IPS-18a (cell line): ENCODE data around the gene C2CD2.
"Not testable (repeated sequence)": the region's sequence is repeated elsewhere in the genome, so short reads cannot be mapped to it uniquely, and the experiment has no call there.

Source experiments
- H3K27ac ChIP-seq: one replicate; pipeline ENCODE4 v1.5.1; 2013; ENCODE audit warnings: low read length
- H3K27me3 ChIP-seq: one replicate; pipeline ENCODE4 v1.6.1; 2013; ENCODE audit warnings: mild to moderate bottlenecking, low read length; ENCODE audit not compliant: control insufficient read depth, insufficient read depth
- H3K36me3 ChIP-seq: one replicate; pipeline ENCODE4 v1.6.1; 2013; ENCODE audit warnings: low read depth, low read length; ENCODE audit not compliant: control insufficient read depth
- H3K4me1 ChIP-seq: one replicate; pipeline ENCODE4 v1.6.1; 2013; ENCODE audit warnings: low read depth, low read length; ENCODE audit not compliant: control insufficient read depth
- H3K4me3 ChIP-seq: one replicate; pipeline ENCODE4 v1.5.1; 2013; ENCODE audit warnings: low read length
- H3K9ac ChIP-seq: one replicate; pipeline ENCODE4 v1.6.1; 2013; ENCODE audit warnings: mild to moderate bottlenecking, low read length, moderate library complexity
- H3K9me3 ChIP-seq: one replicate; pipeline ENCODE4 v1.6.1; 2013; ENCODE audit warnings: low read depth, low read length; ENCODE audit not compliant: control insufficient read depth

C2CD2 gene

GRCh38 chr21:41965045-41965444, 11.2 kb upstream of the C2CD2 start:
- H3K9ac ChIP-seq = no peak overlapping the region
- no peak overlapping the region for H3K4me3 ChIP-seq
- no peaks in the 10 kb centered on the region for H3K27me3 ChIP-seq
- H3K4me1 ChIP-seq = no peaks in the 10 kb centered on the region
- no peaks in the 10 kb centered on the region for H3K9me3 ChIP-seq
- H3K27ac ChIP-seq = no peak overlapping the region
- no peaks in the 10 kb centered on the region for H3K36me3 ChIP-seq

DNA sequence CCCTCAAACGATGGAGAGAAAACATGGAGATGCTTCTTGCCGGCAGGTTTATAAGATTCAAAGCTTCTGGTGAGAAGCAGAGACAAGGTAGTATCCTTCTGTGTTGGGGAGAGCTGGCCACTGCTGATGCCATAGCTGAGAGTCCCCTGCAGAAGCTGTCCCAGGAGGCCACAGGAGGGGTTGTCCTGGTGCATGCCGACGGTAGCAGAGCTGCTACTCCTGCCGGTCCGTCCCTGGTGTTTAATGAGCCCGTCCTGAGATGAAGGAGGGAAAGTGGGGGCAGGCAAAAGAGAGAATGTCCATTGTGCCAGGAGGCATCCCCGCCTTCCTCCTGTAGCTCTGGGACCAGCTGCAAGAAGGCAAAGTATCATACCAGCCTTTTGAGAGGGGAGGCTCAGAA, 10.4 kb upstream of the C2CD2 start:
- no peaks in the 10 kb centered on the region for H3K9me3 ChIP-seq
- H3K27ac ChIP-seq = no peak overlapping the region
- H3K27me3 ChIP-seq = no peaks in the 10 kb centered on the region
- no peak overlapping the region for H3K4me3 ChIP-seq
- H3K9ac ChIP-seq = no peak overlapping the region
- H3K4me1 ChIP-seq = no peaks in the 10 kb centered on the region
- H3K36me3 ChIP-seq = no peaks in the 10 kb centered on the region

GRCh38 chr21:41962425-41962966, 8.7 kb upstream of the C2CD2 start:
- H3K9ac ChIP-seq = no peak overlapping the region
- no peaks in the 10 kb centered on the region for H3K9me3 ChIP-seq
- H3K4me1 ChIP-seq = no peaks in the 10 kb centered on the region
- H3K4me3 ChIP-seq = no peak overlapping the region
- H3K36me3 ChIP-seq = no peaks in the 10 kb centered on the region
- no peaks in the 10 kb centered on the region for H3K27me3 ChIP-seq
- no peak overlapping the region for H3K27ac ChIP-seq

- Histone ChIP-seq H3K36me3 (no peaks in the 10 kb centered on the region), H3K9me3 (no peaks in the 10 kb centered on the region), H3K4me1 (no peaks in the 10 kb centered on the region), H3K4me3 (no peak overlapping the region), H3K27ac (no peak overlapping the region), H3K27me3 (no peaks in the 10 kb centered on the region), H3K9ac (no peak overlapping the region)
These were observed 7.9 kb upstream of the C2CD2 start for GRCh38 chr21:41961753-41962152.

DNA sequence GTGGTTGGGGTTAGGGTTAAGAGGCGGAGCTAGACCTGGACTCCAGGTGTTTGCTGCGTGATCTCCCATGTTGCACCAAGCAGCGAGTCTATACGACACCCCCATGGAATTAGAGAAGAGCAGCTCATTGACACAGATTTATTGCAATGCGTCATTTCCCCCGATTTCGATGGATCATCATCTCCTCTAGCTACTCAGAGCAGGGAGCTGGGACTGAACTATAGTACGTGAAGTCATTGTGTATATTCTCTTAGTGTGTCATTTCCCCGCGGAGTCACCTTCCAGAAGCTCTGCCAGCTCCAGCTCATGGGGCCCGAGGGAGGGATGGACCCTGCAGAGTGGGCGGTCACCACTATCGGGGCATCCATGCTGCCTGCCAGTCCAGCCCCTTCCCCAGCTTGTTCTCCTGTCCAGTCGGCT, 7.5 kb upstream of the C2CD2 start:
- no peaks in the 10 kb centered on the region for H3K4me1 ChIP-seq
- H3K4me3 ChIP-seq = no peak overlapping the region
- no peak overlapping the region for H3K9ac ChIP-seq
- no peak overlapping the region for H3K27ac ChIP-seq
- H3K36me3 ChIP-seq = no peaks in the 10 kb centered on the region
- no peaks in the 10 kb centered on the region for H3K9me3 ChIP-seq
- no peaks in the 10 kb centered on the region for H3K27me3 ChIP-seq

- Histone ChIP-seq H3K4me1 (no peaks in the 10 kb centered on the region), H3K36me3 (no peaks in the 10 kb centered on the region), H3K9me3 (no peaks in the 10 kb centered on the region), H3K4me3 (no peak overlapping the region), H3K27ac (no peak overlapping the region), H3K9ac (no peak overlapping the region), H3K27me3 (no peaks in the 10 kb centered on the region)
These were observed 6.6 kb upstream of the C2CD2 start for GRCh38 chr21:41960386-41960785.

- H3K9ac ChIP-seq, H3K27me3 ChIP-seq, H3K9me3 ChIP-seq, H3K4me1 ChIP-seq, H3K36me3 ChIP-seq, H3K27ac ChIP-seq, H3K4me3 ChIP-seq: not testable (repeated sequence)
These were observed 5.9 kb upstream of the C2CD2 start for GRCh38 chr21:41959697-41960096.

- no peak overlapping the region for H3K4me3 ChIP-seq
These were observed 5.2 kb upstream of the C2CD2 start for GRCh38 chr21:41958886-41959563.

GRCh38 chr21:41957991-41958766, 4.4 kb upstream of the C2CD2 start:
- Histone ChIP-seq H3K9ac (no peak overlapping the region), H3K4me3 (no peak overlapping the region), H3K4me1 (no peaks in the 10 kb centered on the region), H3K27ac (no peak overlapping the region), H3K9me3 (no peaks in the 10 kb centered on the region), H3K27me3 (peaks cover under 1% of the 10 kb centered on the region), H3K36me3 (no peaks in the 10 kb centered on the region)

More at GRCh38 chr21:41958886-41959563, 5.2 kb upstream of the C2CD2 start:
- no peaks in the 10 kb centered on the region for H3K9me3 ChIP-seq
- no peak overlapping the region for H3K9ac ChIP-seq
- H3K27ac ChIP-seq = no peak overlapping the region
- no peaks in the 10 kb centered on the region for H3K36me3 ChIP-seq
- no peaks in the 10 kb centered on the region for H3K4me1 ChIP-seq
- H3K27me3 ChIP-seq = no peaks in the 10 kb centered on the region

DNA sequence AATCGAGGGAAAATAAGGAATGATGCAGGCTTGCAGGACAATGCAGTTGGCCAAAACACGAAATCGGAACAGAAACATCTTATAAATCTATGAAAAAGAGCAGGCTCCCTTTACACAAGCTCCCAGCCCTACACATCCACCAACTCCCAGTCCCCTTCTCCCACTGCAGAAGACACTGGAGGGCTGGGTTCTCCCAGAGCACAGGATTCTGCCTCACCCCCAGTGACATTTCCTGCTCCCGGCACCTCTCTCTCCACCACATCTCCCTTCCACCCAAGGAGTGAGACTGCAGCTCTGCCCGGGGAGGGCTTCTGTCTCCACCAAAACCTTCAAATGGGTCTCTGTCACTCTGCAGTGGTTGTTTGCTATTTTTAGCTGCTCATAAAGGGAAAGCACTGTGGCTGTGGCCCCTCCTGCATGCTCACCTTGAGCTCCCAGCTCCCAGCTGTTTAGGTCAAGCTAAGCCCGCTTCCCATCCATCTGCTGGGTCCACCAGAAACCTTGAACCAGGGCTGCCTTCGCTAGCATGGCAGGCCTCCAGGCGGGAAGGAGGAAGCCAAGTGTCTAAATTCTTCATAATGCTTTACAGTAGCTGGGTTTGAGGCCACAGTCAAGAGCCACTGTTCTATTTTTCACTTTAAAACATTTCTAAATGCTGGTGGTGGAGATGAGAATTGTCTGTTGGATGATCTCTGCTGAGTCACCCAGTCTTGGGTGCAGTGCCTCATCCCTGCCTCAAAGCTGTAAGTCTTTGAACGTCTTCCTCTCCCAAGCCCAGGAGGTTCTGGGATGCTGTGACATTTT, 3.3 kb upstream of the C2CD2 start:
- Histone ChIP-seq H3K4me3 (no peak overlapping the region), H3K9me3 (no peaks in the 10 kb centered on the region), H3K36me3 (no peaks in the 10 kb centered on the region), H3K4me1 (peaks cover 6% of the 10 kb centered on the region), H3K9ac (no peak overlapping the region), H3K27me3 (peaks cover 11% of the 10 kb centered on the region), H3K27ac (no peak overlapping the region)

DNA sequence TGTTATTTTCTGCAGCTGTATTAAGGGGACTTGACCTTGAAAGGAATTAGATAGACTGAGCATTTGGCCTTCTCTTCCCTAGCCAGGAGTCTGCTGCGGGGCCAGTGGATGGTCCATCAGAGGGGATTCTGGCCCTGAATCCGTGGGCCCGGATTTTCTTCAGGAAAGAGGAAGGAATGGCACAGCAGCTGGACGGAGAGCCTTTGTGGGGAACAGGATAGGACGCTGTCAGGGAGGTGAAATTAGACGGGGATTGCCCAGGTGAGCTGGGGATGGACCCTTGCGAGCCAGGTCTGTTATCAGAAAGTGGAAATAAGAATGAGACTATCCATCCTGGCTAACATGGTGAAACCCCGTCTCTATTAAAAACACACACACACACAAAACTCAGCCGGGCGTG, 1.7 kb upstream of the C2CD2 start:
- H3K9ac ChIP-seq = no peak overlapping the region

More for the DNA sequence above, 1.7 kb upstream of the C2CD2 start:
- Histone ChIP-seq H3K4me3 (no peak overlapping the region), H3K36me3 (no peaks in the 10 kb centered on the region), H3K27ac (no peak overlapping the region), H3K27me3 (peaks cover 21% of the 10 kb centered on the region), H3K9me3 (no peaks in the 10 kb centered on the region), H3K4me1 (peaks cover 20% of the 10 kb centered on the region)
